HG03432 (cell line): Measurements from ENCODE around the gene DNAJC25.

Experiments
- ATAC-seq: cut with Tn5 transposase; IDR thresholded peaks from one replicate; pipeline ENCODE4 v1.9.1; 2021; ENCODE audit warnings: mild to moderate bottlenecking, moderate library complexity; ENCODE audit not compliant: unreplicated experiment

The DNAJC25 gene

GRCh38 chr9:111627260-111627963 lies 3.7 kb upstream of the DNAJC25 start:
- no peak for ATAC-seq

DNA sequence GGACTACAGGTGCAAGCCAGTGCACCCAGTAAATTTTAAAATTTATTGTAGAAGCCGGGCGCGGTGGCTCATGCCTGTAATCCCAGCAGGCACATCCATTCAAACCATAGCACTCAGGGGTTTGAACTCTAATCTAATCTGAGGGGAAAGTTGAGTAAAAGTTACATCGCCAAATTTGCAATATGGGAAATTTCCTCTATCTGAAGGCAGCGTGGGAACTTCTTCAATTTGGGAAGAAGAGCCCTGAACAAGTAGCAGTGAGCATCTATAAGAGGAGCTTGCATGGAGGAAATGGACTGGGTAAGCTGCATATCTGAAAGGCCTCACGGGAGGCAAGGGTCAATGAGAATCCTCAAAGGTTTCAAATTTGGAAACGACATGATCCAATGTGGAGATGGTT lies 2.7 kb upstream of the DNAJC25 start:
- no peak for ATAC-seq

- ATAC-seq, result peak; percentile 28
Observed at GRCh38 chr9:111630182-111630963, 761 bp upstream of the DNAJC25 start.

DNA sequence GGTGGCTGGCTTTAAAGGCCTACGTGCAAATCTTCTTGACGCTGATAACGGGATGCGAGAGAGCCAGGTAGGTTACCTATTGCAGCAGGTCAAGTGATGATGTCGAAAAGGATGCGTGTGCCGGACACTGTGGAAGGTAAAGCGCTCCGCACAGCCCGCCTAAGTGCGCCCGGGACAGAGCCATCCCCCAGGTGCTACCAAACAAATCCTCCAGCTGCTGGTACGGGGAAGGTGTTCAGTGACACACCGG lies 245 bp upstream of the DNAJC25 start:
- ATAC-seq, result no peak

DNA sequence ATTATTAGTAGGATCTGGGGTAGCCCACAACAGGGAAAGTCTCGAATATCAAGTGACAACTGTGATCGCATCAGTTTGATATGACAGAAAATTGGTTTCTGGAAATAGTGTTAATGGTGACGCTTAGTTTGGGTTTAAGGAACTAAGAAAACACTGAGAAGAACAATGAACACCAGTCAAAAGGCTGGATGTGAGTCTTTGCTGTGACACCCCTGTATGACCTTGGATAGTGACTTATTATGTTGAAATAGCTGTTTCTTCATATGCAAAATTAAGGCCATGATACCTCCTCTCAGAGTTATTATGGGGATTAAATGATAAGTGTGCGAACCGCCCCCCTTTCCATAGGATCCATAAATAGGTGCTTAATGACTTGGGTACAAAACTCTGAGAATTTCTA lies 926 bp downstream of the DNAJC25 start:
- no peak for ATAC-seq

GRCh38 chr9:111632695-111633388 lies 1.7 kb downstream of the DNAJC25 start:
- no peak for ATAC-seq

DNA sequence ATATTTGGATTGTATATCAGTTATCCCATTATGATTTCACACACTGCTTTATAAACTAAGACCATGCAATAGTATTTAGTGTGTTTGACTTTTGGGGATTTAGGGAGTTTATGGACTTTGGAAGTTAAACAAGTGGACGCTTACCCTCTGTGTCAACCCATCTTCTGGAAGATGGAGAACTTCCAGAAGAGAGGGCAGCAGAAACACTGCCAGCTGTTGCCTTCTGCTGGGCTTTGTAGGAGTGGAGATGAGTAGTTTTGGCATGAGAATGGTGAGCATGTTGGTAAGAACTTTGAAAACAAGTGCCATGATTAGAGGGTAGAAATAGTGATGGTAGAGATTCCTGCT lies 2.2 kb downstream of the DNAJC25 start:
- no peak for ATAC-seq

- no peak for ATAC-seq
Observed at GRCh38 chr9:111634860-111635259, 3.7 kb downstream of the DNAJC25 start.

GRCh38 chr9:111637421-111637950 lies 6.4 kb downstream of the DNAJC25 start:
- ATAC-seq, result no peak

DNA sequence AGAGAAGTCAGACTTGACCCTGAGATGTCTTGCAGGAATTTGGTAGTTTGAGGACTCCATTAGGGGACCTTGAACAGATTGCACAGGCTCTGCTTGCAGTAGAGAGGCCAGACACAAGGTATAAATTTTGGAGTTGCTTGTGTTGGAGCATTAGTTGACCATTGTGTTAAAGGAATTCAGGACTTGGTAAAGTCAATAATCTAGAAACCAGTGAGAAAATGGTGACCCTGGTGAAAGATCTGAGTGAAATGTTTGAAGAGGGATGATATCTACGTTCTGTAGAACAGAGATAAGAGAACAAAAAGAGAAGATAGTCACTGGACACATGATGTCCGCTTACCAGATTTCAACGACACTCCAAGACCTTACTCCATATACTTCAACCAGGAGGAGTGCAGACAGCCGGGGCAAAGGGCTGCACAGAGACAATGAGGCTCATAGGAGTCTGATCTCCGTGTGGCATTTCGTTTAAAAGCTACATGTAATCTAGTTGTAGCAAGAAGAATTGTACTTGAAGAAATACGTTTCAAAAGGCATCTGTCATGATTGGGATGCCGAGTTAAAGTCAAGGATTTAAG lies 13.2 kb downstream of the DNAJC25 start:
- no peak for ATAC-seq

DNA sequence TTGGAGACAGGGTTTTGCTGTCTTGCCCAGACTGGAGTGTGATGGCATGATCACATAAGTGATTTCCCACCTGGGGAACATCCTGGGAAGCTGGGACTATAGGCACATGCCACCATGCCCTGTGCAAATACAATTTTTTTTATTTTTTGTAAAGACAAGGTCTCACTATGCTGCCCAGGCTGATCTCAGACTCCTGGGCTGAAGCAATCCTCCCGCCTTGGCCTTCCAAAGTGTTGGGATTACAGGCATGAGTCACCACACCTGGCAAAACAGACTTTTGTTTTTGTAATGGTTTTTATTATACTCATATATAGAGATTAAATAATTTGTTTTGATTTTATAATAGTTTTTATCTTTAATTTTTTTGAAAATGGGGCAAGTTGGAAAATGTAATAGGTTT lies 14.7 kb downstream of the DNAJC25 start:
- no peak for ATAC-seq

GRCh38 chr9:111646417-111646816 lies 15.3 kb downstream of the DNAJC25 start:
- no peak for ATAC-seq

- no peak for ATAC-seq
Observed at GRCh38 chr9:111648066-111648465, 16.9 kb downstream of the DNAJC25 start.

- no peak for ATAC-seq
Observed at GRCh38 chr9:111649016-111649415, 17.9 kb downstream of the DNAJC25 start.

GRCh38 chr9:111657051-111657450 lies 25.9 kb downstream of the DNAJC25 start:
- no peak for ATAC-seq

GRCh38 chr9:111658943-111659342 lies 27.8 kb downstream of the DNAJC25 start:
- no peak for ATAC-seq

DNA sequence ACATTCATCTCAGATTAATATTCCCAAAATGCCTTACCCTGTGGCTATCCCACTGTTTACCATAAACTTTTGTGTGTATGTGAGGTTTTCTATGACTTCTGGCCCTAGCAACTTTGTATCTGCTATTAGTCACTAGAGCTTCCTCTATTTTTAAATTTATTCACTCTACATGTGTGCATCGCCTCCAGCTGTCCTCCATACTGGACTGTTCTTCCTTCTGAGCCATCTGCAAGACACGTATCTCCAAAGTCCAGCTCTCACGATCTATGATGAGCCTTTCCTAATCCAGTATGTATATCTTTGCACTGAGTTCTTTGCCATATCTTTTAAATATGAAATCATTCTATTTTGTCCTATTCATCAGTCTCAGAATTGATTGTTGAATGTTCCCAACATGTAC lies 28.6 kb downstream of the DNAJC25 start:
- ATAC-seq, result no peak

DNA sequence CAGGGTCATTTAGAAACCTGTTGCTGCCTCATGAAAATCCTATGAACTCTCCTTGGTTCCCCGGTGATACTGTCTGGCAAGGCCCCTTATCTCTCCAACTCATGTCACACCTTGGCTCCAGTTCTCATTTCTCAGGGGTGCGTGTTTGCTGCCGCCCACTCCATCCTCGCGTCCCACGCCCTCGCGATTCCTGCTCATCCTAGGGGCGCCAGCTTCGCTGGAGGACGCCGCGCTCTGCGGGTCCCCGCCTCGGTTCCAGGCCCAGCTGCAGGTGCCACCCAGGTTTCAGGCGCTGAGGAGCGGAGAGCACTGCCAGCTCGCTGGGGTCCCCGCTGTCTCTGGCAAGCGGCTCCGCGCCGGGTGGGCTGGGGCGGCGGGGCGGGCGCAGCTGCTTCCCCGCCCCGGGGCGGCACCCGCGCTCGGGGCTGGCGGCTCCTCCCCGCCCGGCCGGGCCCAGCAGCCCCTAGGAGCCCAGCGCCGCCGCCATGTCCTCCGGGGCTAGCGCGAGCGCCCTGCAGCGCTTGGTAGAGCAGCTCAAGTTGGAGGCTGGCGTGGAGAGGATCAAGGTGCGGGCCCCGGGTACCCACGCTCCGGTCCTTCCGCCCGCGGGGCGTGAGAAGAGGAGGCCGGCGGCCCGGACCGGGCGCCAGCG lies 30.1 kb downstream of the DNAJC25 start, which contains the start of gene GNG10:
TSS of gene GNG10 (plus strand) at position 456 of the 652 bp plus-strand sequence. CDS start at position 486, 30 bp downstream.
- ATAC-seq, result peak; percentile 94

DNA sequence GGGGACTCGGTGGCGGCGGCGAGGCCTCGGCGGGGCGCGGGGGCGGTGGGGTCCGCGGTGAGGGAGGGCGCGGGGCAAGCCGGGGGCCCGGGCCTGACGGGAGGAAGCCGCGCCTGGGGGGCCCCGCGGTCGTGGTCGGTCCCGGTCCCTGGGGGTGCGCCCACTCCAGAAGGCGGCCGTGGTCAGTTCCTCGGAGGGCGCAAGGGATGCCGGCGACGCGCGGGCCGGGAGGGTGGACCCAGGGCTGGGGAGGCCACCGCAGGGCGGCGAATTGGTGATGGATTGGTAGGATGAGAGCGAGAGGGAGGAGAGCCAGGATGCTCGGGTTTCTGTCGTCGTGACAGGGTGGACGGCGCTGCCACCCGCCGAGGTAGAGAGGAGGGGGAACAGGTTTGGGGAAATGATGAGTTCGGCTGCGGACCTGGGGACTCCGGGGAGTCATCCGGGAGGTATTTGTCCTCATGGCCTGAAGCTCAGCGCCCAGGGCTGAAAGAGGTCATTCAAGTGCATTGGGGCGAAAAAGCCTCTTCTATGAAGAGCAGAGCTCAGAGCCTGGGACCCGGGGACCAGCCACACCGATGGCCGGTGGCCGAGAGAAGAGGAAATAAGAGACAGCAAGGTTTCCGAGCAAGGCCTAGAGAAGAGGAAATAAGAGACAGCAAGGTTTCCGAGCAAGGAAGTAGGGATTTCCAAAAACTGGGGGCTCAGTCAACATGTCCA lies 30.8 kb downstream of the DNAJC25 start:
- peak; percentile 34 for ATAC-seq

DNA sequence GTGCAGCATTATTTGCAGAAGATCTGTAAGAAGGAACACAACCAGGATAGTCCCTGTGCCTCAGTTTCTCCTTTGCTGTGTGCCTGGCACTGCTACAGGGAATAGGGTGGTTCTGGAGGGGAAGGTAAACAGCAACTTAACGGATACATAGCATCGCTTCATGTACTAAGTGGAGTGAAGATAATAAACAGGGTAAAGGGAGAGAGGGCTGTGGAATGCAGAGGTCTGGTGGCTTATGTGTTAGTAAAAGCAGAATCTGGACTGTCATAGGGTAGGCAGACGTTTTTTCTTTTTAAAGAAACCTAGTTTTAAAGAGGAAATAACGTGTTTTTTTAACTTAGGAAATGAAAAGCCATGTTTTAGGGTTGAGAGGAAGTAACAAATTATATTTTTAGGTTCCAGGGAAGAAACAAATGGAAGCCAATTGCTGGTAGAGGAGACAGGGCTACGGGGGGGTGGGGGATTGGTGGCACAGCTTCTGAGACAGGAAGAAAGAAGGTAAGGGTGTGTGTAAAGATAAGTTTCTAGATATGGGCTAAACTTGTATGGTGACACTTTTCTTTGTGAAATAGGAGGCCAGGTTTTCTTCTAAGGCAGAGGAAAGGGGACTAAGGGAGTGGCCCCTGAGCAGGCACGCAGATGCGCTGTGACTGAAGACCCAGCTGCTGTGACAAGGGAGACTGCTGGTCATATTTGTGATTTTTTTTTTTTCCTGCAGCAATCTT lies 31.6 kb downstream of the DNAJC25 start:
- no peak for ATAC-seq
